ENCODE data around the gene RNU6-9.

DNA sequence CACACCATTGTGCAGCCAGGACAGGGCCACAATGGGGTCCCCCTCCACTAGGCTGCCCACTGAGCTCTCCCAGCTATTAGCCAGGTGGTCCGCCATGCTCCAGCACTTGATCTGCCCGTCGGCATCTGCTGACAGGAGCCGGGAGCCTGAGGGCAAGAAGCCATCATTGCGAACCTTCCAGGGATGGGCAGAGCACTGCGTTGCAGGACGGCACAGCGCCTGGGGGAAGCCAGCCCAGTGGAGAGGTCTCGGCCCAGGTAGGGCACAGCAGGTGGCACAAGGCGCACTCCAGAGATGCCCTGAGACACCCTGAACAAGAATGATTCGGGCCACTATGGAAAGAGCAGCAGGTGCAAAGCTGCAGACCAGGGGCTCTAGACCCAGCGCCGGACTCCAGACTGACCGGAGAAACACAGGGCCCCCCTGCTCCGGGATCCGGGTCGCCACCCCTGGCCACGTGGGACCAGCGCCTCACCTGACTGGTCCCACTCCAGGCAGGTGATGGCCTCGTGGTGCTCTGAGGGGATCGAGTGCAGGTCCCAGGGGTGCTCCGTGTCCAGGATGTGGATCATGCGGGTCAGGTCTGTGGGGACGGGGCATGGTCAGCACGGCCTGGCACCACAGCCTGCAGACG lies 3.5 kb upstream of the RNU6-9 start:
- no peak for TF ChIP-seq CTCF (IDR thresholded peaks at IDR 0.05)
- TF ChIP-seq POLR2A (IDR thresholded peaks at IDR 0.05) = no peak
